NCI-H510A treated with DMSO at 0.1 percent for 48 hours (cell line): Measurements from ENCODE around the gene MPPED1.
A peak's percentile ranks its signal among the peaks of the same experiment; 100 is the strongest.

ENCODE experiments used
- DNase-seq: peaks from one replicate; lab custom pipeline; 2025; lab: John Stamatoyannopoulos, UW

The MPPED1 gene

GRCh38 chr22:43431808-43432554, 20.2 kb downstream of the MPPED1 start:
- DNase-seq: no peak

DNA sequence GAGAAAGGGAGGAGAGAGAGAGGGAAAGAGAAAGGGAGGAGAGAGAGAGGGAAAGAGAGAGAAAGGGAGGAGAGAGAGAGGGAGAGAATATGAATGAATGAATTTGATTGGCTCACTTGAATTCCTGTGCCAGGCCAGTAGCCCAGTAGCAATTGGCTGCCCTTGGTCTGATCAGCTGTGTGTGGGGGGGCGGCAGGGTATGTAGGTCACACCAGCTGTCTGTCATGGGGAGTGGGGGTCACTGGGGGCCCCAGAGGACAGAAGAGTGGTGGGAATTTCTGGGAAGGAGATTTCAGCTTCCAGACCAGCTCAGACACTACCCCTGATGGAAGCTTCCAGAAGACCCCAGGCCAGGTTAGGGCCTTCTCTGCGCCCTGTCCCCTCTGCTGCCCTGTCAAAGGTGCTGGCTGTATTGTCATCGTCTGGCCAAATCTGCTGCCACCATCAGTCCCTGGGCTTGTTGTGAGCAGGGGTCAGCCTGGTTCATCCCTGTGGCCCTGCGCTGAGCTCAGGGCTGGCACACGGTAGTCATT, 21.1 kb downstream of the MPPED1 start:
- no peak for DNase-seq

DNA sequence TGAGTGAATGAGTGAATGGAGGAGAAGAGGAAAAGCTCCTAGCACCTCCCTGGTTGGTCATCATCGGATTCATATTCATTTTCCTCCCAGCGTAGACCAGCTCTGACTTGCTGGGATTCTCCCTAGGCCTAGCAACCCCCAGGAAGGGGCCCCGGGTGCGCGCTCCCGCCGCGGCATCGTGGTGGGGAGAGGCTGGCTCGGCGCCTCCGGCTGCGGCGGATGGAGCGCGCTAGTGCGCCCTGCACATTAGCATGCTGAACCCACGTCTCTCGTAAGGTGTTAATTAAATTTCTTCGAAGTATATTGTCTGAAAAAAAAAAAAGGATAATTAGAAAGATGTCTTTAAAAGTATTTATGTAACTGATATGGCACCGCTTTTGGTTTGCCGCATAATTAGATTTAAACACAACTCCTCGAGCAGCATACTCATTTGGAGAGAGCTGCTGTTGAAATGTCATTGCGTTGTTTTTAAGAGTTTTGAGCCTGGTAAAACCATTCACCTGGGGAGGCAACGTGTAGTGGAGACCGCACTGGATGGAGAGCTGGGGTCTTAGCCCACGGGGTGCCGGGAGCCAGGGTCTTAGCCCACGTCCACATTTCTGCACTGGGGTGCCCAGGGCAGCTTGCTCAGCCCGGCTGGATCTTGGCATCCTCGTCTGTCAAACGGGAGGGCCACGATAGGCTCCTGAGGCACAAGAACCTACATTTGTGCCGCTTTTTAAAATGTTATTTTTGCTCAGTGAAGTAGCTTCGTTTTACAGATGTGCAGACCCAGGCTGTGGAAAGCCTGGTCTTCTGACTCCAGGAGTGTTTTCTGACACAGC, 21.8 kb downstream of the MPPED1 start:
- DNase-seq: no peak

DNA sequence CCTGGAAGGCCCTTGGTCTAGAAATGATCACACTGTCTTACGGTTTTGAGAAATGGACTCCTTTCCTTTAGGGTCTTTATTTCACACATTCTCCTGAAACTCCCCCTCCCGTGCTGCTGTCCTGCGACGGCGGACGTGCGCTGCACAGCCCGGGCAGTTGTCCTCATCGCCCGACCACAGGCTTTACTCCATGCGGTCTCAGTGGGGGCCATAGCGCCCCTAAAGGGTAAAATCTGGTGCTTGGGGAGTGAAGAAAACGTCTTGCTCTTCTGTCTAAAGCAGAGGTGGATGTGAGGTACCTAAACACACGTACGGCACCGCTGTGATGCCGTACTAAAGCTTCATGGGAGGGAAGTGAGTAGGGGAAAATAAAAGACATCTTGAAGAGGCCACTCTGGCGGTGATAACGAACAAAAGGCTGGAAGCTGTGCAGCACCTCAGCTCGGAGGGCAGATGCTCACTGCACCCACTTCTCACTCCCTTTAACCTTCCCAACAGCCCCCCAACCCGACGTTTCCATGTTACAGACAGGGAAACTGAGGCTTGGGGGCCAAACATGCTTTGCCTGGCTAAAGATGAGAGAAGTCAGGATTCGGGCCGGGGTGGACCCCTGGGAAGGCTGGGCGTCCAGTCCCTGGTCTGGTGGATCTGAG, 22.6 kb downstream of the MPPED1 start:
- no peak for DNase-seq

GRCh38 chr22:43434928-43435311, 23.1 kb downstream of the MPPED1 start:
- no peak for DNase-seq

- DNase-seq: peak; percentile 15
These were observed 24.3 kb downstream of the MPPED1 start for GRCh38 chr22:43435851-43436811.

DNA sequence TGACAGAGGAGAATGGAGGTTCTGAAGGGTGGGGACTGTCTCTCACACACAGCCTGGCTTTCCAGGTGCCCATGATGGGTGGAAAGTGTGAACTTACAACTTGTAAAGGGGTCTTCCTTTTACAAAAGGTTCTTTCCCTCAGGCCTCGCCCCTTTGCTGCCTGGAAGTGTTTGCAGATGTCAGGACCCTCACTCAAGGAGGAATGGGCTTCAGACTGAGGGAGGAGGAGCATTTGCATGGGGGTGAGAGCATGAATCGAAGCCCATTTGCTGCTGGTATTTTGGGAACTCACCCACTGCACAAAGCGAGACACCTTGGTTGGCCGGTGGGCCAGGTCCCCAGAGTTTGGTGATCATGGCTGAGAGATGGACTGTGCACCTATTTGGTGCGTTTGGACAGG, 25.1 kb downstream of the MPPED1 start:
- DNase-seq: no peak

DNA sequence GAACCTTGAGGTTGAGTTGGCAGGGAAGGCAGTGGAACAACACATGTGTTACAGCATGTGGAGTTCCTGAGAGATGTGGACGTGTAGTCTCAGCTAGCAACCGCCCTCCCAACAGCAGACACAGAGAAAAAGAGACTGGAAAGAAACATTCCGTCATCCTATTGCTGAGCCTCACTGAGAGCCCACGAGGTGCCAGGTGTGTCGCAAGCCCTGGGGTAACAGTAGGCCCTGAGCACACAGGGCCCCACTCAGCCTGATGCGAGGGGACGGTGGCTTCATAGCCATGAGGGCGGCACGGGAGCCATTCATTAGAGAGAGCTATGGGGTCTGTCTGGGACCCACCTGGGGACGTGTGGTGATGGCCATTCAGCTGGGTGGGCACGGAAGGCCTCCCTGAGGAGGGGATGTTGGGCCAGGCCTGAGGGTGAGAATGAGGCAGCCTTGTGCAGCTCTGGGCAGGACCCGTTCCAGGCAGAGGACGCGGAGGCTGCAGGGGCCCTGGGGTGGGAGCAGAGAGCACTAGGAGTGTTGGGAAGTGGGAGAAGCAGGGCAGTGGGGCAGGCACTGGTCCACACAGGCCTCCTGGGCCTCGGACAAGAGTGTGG, 26.2 kb downstream of the MPPED1 start:
- DNase-seq: no peak

- DNase-seq: no peak
These were observed 27.0 kb downstream of the MPPED1 start for GRCh38 chr22:43438666-43439347.

DNA sequence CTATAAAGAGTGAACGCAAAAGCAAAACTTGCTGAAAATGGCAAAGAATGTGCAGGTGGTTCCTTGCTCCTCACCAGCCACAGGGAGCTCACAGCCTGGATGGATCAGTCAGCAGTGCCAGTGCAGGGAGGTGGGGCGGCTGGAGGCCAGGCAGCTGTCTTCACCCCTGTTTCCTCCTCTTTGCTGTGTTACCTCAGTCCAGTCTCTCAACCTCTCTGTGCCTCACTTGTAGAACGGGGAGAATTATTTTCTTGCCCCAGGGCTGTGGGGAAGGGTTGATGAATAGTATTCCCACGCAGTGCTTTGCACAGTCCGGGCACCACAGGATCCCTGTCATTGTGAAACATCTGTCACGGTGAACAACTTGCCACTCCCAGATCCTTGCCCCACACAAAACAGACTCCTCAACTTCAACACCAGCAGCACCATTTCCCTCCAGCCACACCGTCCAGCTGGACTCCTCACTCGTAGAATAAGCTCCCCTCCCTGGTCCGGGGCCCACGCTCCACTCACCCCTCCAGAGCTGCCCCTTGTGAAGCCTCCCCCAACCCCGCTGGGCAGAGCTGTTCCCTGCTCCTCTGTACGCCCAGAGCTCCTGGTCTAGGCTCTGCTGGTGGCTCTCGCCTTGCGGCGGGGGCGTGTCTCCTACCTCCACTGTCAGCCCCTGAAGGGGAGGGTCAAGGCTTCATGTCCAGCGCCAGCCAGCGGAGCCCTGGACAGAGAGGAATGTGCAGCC, 27.7 kb downstream of the MPPED1 start:
- no peak for DNase-seq

GRCh38 chr22:43440104-43440387, 28.2 kb downstream of the MPPED1 start:
- DNase-seq: no peak

- DNase-seq: no peak
These were observed 28.7 kb downstream of the MPPED1 start for GRCh38 chr22:43440556-43440955.

- no peak for DNase-seq
These were observed 29.4 kb downstream of the MPPED1 start for GRCh38 chr22:43441216-43441615.

GRCh38 chr22:43441751-43442150, 29.9 kb downstream of the MPPED1 start:
- DNase-seq: no peak

DNA sequence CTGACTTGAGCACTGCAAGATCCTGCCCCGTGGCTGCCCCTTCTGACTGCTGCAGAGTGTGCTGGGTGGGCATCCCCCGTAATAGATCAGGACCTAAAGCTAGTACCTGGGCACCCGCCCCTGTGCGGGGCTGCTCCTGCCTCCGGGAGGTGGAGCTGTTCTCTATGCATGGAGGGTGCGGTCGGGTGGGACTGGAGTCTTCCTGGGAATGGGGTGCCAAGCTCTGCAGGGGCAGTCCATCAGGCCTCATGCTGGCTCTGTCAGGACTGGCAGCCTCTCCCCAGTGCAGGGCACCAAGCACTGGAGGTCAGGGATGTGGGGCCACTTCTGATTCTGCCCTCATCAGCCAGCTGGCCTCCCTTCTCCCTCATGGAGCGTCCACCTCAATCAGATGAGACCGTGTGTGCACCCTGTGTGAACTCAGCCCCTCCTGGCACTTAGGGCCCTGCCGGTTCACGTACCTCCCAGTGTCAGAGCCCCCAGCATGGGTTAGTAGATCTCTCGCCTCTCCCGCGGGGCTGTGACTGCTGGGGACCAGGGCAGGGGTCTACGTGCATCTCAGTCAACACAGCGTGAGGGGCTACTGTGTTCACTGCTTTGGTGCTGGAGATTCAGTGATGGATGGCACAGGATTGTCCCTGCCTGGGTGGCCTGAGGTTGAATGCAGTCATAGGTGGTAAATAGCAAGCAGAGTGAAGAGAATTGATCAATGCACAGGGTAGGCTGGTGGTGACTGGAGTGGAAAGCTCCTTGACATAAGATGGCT, 30.8 kb downstream of the MPPED1 start:
- no peak for DNase-seq

GRCh38 chr22:43443152-43443471, 31.3 kb downstream of the MPPED1 start:
- DNase-seq: no peak

DNA sequence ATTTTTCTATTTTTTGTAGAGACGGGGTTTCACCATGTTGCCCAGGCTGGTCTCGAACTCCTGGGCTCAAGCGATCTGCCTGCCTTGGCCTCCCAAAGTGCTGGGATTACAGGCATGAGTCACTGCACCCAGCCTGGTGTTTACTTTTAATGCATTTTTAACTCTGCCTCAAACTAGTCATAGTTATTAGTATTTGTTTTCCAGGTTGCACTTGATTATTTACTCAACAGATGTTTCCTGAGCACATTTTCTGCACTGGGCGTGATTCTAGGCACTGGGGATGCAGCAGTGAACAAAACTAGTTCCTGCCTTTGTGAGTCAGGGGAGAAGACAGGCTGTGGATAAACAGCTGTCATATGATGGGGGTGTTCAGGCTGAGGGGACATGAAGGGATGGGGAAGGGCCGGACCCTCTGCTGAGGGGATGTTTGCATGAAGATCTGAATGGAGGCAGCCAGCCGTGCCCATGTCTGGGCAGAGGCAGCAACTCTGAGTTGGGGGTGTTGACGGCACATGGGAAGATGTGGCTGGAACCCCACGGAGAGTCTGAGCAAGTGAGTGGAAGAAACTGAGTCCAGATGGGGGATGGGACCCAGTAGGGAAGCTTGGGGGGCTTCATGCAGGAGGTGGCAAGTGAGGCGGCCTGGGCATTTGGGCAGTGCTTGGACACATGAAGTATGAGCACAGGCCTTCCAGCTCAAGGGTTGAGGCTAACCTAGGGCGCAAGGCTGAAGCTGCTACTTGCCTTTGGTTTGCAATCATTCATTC, 34.4 kb downstream of the MPPED1 start:
- peak; percentile 31 for DNase-seq

- DNase-seq: peak; percentile 83
These were observed 35.1 kb downstream of the MPPED1 start for GRCh38 chr22:43446916-43447315.

DNA sequence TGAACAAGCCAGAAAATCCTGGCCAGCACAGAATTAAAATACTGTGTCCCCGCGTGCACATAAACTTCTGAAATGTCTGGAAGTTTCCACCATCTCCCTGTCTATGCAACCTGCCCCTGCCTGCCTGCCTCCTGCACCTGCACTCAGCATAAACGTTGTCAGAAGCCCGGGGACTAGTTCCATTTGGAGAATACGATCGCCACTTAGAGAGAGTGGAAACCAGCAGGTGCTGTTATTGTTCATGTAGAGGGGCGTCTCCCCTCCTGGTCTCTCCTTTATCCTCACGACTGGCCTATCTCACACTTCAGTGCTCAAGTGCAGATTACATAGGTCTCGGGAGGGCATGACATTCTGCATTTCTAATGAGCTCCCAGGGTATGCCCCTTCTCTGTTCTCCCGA, 35.6 kb downstream of the MPPED1 start:
- peak; percentile 92 for DNase-seq
